GM21528 (cell line): ENCODE measurements around the gene FRMD4A.

ENCODE experiments used
- ATAC-seq: cut with Tn5 transposase; IDR thresholded peaks from one replicate; pipeline ENCODE4 v1.9.1; 2021; ENCODE audit warnings: mild to moderate bottlenecking, moderate library complexity; ENCODE audit not compliant: unreplicated experiment, low FRiP score

The FRMD4A gene

DNA sequence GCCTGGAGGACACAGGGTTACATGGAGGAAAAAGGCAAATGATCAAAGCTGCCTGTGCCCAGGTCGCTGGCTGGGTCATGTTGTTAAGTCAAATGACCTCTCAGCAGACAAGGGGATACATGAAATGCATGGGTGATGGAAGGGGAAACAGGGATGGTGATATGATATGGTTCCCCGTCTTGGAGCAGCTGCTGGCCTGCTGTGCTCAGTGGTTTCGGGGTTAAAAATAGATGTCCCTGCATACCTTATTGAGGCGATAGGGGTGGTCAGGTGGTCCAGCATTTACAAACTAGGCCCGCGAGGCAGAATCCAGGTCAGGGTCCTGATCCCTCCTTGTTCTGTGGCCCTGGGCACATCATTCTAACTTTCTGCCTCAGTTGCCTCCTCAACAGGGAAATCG is 586.8 kb downstream of the FRMD4A start:
- no peak for ATAC-seq

DNA sequence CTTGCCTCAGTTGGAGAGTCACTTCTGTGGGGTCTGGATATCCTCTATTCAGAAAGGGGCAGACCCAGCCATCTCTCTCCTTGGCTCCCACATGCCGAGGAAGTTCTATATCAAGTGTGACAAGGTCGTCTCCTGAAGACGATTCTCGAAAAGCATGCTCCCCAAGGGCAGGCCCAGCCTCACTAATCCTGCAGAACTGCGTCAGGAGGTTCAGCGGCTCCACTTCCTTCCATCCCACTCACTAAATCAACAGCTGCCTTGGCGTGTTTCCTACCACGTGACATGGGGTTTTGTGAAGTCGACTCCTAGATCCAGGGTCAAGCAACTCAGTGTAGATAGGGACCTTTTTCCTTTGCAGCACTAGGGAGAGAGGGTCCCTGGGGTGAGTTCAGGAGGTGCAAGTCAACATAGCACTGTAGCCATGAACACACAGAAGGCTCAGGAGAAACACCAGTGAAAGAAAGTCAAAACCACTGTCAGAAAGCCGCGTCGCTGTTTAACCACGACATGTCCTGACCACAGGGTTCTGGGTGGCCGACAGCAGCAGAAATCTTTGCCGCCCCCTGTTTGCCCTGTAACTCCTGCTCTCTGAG is 587.5 kb downstream of the FRMD4A start:
- no peak for ATAC-seq

DNA sequence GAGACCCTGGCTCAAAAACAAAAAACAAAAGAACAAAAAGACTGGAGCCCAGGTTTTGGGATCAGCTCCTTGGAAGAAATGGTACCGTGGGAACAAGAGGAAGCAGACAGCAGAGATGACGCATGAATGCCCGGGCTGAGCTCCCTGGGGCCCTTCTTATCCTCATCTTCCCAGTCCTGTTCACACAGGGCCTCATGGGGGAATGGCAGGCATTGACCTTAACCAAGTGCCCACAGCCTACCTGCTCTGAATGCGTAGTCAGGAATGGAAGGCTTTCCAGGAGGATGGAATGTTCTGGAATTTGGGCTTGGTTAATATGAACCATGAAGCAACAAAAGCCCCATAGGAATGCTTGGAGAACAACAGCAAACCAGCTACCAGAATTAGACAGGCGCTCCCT is 589.3 kb downstream of the FRMD4A start:
- ATAC-seq, result no peak

DNA sequence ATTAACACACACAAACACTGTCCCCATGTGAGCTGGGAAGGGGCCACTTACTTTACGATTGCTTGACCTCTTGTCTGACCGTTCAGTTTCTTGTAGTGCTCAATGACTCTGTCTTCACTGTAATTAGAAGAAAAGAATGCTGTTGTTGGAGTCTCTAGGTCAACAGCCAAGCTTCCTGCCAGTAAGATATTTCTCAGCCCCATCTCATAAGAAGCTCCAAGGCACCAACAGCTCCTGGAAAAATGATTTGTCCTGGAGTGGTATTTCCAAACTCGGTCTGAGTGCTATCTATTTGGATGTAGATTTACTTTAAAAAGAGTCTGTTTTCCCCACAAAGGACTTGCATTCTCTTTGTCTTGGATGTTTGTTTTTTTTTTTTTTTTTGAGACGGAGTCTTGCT is 590.3 kb downstream of the FRMD4A start:
- ATAC-seq, result no peak

DNA sequence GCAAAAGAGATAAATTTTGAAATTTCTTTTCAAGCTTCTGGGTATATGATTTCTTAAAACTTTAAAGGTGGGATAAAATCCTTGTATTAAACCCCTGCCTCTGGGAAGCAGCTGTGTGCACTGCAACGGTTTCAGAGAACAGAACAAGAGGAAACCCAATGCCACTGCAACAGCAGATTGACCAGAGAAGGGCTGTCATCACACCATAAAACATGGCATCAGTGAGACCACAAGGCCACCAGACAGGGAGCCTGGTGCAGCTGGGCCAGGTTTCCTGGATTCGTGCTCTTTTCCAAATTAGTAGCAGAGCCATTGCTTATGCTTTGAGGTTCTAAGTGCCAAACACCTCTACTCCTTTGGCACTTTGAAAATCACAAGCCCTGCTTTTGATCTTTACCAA is 591.5 kb downstream of the FRMD4A start:
- no peak for ATAC-seq

DNA sequence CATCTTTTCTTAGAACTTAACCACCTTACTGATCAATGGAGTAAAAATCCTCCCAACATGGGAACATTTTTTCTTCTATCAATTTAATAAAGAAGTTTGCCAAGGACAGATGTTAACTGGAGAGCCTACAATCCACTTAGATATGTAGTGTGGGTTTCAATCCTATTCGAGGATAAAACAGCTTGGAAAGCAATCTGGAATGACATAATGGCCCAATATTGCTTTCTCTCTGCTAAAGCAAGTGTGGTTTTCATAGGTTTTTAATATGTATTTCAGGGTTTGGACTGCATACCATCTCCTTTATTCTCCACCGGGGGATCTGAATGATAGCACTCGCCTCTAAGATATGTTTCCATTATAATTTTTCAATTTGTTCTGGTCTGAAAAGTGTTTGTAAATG is 594.2 kb downstream of the FRMD4A start:
- ATAC-seq, result no peak

DNA sequence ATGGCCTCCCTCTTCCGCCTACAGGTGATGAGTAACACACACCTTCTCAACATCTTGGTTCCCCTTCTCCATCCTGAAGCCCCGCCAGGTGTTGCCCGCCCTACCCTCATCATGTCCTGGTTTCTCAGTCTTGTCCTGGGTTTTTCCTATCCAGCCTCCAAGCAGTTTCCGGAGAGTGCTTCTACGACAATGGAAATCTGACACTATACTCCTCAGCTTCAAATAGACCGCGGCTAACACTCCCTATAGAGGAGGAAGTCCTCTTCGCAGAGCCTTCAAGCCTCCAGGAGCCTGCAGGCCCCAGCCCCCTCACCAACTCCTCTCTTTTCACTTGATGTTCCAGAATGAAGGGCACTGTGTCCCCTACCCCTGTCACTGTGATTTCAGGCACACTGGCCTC is 596.6 kb downstream of the FRMD4A start:
- ATAC-seq, result no peak

DNA sequence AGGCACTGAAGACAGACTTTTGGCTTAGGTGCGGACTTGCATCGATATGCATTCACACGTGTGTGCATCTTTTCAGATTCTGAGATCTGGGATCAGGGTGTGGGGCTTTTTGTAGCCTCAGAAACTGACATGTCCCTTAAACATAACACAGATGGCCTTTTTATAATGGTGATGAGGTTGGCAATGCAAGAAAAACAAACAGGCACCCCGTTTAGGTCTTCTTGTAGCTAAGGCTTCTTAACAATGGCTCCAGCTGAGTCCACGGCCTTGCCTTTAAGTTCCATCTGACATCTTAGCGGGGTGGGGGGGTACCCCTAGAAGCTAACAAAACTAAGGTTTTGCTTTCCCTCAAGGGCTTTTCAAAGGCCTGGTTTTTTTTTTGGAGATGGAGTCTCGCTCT is 597.7 kb downstream of the FRMD4A start:
- ATAC-seq, result no peak

DNA sequence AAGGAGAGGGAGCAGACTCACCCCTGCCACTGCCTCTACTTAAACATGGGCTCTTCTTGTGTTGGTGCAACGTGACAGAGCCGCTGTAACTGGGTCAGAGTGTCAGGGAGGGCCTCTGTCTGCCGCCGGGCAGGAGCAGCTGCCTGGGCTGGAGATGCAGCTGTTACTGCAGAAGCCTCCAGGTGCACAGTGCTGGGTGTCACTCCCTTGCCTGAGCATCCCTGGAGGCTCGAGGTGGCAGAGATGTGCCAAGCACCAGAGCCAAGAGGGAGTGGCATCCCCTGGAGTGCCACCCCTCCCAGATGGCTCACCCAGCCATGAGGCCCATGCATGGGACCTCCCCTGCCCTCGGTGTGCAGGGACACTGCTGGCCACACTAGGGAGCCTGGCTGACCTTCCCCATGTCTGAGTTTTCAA is 598.3 kb downstream of the FRMD4A start:
- no peak for ATAC-seq

DNA sequence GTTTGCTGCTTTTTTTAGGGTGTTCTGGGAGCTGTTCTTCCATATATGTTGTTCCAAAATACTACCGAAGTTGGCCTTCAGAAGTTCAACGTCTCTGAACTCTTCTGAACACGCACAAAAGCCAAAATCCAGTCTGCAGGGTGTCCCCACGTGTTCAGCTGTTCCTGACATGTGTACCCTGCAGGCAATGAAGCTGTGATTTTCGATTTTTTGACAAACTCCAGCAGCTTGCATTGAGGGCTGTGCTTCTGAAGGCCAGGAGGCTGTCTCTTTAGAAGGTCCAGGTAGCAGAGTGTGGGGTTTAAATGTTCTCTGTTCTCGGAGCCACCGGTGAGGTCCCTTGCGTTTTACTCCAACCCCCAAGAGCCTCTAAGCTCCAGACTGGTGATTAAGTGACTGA is 598.9 kb downstream of the FRMD4A start:
- no peak for ATAC-seq

DNA sequence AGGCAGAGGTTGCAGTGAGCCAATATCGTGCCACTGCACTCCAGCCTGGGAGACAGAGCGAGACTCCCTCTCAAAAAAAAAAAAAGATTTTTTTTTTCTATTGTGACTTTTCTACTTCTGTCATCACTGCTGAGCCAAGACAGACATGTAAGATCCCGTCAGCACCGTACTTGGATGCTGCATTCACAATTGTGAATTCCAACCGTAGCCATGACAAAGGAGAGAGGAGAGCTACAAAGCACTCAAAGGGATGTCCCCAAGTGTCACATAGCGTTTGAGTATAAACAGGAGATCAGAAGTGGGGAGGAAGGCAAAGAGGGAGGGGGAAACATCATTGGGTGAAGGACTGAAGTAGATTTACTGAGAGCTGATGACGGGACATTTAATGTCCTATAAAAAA is 599.8 kb downstream of the FRMD4A start:
- no peak for ATAC-seq

DNA sequence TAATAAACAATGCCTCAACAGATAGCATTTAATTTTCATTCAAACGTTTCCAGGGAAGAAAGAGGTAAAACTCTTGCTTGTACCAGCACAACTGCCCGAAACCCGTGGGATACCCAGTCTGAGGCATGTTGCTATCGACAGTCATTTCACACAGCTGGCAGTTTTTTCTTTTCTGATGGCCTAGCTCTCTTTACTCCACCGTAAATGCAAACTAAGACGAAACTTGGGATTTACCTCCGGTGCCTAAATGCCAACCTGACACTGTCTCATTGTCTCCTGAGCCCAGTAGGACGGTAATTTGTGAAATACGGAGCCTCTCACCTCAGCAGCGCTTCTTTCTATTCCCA is 600.4 kb downstream of the FRMD4A start:
- no peak for ATAC-seq

DNA sequence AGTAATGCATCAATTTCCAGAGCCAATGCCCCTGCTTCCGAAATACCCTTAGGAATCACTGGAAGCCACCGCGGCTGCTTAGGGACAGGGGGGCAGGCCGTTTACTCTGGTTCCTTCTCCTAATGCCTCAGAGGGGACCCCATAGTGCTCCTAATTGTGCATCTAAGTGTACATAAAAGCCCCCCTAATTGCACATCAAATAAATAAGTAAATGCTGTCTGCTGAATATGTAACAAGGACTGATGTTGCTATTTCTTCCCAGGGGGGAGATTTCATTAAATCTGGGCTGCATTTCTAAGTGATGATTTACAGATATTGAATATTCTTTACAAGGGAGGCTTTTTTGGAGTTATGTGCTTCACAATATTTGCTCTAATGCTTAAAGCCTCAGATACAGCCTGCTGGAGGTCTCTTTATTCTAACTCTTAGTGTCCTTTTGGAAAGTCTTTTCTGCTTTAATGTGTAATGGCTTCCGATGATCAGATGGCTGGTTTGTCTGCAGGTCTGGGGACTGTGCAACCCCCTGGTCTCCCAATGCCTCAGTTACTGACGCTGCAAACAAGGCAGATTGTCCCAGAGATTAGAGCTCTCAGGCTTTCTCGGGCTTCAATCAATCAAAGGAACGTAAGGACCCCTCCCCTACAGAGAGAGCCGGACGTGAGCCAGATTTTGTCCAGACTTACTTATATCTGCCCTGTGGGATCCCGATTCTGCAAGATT is 601.0 kb downstream of the FRMD4A start:
- ATAC-seq, result no peak

DNA sequence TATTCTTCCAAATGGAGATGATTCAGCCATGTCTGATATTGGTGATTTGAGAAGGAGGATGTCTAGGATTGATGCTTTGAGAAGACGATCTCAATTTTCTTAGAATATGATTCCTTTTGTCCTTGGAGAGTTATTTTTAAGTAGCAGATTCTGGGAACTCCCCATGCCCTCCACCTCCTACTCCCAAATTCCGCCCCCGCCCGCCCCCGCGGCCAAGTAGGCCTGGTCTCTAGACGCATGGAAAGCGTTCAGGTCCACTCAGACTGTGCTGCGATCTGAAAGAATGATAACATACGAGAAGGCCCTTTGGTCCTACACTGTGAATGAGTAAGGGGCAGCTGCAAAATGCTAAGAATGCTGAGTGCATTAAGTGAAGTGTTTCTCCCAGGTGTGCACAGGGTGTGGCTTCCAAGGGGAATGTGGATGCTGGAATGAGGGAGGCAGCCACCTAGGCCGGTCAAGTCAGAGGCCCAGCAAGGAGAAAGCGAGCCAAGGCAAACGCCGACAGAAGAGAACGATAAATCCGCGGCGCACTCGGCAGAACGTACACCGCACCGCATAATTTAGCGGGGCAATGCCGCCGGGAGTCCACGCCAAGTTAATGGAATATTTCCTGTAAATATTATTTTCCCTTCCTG is 601.7 kb downstream of the FRMD4A start:
- no peak for ATAC-seq

DNA sequence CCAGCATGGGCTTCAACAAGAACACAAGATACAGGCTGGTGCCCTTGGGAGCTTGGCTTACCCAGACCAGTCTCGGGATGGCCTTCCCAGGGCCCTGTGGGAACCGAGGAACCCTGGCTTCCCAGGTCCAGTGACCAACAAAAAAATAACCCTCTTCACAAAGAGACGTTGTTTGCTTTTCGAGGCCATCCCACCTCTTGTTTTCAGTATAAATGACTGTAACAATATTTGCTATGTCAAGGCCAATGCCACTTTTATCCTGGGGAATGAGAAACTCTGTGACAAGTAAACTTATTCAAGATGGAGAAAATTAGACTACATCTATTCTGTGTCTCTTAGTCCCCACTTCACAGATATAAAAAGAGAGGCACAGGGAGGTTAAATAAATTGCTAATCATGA is 605.1 kb downstream of the FRMD4A start:
- ATAC-seq, result no peak

DNA sequence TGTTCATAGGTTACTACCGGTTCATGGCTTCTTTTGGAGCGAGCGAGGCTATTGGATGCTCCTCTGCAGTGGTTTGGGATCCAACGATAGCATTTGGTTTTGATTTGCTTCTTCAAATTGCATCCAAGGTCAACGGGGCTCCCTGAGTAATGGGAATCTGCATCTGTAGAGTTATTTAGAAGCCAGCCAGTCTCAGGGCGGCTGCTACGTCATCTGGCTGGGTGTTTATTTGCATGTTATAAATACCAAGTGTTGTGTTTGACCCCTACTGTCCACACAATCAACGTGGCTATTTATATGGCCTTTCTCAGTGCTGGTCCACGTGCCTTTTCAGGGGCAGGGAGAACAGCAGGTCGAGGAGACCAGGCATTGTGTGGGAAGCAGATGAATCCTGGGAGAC is 606.2 kb downstream of the FRMD4A start:
- ATAC-seq, result no peak

DNA sequence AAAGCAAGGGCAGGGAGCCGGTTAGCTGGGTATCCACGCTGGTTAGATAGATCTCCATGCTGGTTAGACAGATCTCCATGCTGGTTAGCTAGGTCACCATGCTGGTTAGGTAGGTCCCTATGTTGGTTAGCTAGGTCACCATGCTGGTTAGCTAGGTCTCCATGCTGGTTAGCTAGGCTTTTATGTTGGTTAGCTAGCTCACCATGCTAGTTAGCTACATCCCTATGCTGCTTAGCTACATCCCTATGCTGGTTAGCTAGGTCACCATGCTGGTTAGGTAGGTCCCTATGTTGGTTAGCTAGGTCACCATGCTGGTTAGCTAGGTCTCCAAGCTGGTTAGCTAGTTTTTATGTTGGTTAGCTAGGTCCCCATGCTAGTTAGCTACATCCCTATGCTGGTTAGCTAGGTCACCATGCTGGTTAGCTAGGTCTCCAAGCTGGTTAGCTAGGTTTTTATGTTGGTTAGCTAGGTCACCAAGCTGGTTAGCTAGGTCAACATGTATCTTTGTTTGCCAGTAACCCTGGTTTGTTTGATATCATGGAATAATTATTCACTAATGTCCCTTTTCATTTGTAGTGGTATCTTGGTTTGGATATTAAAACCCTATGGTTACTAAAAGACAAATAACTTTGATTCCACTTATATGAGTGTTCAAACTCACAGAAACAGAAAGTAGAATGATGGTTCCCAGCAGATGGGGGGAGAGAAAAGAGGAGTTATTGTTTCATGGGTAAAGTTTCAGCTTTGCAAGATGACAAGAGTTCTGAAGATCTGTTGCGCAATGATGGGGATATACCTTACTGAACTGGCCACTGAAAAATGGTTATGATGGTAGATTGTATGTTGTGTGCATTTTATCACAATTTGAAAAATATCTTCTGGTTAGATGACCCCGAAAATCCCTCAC is 607.7 kb downstream of the FRMD4A start:
- ATAC-seq, result no peak

DNA sequence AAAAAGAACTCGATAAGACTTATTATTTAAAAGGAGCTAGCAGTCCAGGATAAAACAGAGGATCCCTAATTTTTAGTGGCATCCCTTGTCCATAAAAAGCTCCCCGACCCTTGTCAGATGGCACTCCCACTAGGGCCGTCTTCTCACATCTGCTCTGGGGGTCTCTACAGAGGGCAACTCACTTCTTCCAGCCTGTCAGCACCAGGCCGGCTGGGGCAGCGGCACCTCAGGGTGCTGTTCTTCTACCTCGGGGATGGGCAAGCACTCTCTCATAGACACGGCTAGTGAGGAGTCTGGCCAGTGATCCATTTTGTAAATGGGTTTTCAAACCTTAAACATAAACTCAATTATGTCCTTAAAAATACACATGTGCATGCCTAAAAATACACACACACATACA is 609.2 kb downstream of the FRMD4A start:
- no peak for ATAC-seq

DNA sequence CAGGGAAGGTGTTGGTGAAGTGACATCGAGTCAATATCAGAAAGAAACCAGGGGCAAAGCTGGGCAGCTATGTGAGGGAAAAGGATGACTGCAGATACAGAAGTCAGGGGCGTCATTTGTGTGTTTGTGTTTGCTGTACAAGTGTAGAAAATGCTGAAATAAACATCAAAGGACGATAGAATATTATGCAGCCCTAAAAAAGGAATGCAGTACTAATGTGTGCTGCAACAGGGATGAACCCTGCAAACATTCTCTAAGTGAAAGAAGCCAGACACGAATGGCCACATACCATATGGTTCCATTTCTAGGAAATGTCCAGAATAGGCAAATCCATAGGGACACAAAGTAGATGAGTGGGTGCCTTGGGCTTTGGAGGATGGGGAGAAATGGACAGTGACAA is 610.0 kb downstream of the FRMD4A start:
- ATAC-seq, result no peak

DNA sequence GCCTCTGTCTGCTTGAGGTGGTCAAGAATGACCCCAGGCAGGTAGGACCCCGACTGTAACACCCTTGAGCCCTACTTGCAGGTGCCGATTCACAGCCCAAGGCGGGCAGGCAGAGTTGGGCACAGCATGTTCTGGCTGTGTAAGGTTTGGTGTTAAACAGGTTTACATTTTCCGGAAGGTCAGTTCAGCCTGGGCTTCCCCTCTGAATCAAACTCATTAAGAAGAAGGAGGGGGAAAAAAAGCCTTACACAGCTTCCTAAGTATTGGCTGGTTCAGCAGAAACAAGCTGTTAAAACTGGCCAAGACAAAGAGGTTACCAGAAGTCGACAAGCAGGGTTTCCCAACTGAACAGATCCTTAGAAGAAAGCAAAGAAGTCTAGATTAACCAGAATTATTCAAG is 611.3 kb downstream of the FRMD4A start:
- no peak for ATAC-seq

DNA sequence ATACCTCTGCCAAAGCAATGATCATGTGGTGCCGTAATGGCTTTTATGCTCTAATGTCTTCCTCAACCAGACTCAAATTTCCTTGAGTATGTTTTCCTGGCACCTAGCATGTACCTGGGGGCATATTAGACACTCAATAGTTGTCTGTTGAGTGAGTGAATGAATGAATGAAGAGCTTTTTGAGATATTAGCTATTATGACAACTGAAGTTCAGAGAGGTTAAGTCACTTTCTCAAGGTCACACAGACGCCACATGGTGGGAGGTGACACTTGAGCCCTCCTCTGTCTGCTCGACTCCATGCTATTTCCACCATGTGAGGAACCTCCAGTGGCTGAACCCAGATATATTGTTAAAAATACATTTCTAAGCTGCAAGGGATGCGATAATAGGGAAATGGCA is 611.9 kb downstream of the FRMD4A start:
- ATAC-seq, result no peak
